PC-9 (cell line): ENCODE results near the gene GALT.

ENCODE experiments used
- EZH2 ChIP-seq: fragments of 200-600 bp; sonication (generic); IDR thresholded peaks from 2 replicates; pipeline ENCODE4 v1.8.0; 2017; ENCODE audit warnings: antibody characterized with exemption, low read depth
- TF ChIP-seq, protein P1 (sequence below): fragments of 200-600 bp; sonication (generic); conservative IDR thresholded peaks from 2 replicates; pipeline ENCODE4 v1.6.1; 2017; ENCODE audit warnings: mixed run types, antibody characterized with exemption, mild to moderate bottlenecking, moderate library complexity

DNA sequence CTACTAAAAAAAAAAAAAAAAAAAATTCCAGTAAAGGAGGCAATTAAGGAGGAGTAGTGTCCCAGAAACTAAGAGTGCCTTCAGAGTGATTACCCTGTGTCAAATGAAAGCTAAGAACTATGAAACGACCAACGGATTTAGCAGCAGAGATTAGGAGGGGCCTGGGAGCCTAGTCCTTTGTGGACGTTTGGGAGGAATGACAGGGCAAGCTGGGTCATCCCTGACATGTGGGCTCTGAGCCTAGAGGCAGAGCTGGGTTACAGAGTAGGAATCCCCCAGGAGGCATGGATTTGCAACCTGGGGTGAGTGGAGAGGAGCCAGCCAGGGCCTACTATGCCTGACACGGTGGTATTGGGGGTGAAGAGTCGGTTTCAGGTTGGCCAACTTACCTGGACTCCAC lies 13.3 kb upstream of the GALT start:
- no peak for TF ChIP-seq EZH2
- TF ChIP-seq, protein P1, sequence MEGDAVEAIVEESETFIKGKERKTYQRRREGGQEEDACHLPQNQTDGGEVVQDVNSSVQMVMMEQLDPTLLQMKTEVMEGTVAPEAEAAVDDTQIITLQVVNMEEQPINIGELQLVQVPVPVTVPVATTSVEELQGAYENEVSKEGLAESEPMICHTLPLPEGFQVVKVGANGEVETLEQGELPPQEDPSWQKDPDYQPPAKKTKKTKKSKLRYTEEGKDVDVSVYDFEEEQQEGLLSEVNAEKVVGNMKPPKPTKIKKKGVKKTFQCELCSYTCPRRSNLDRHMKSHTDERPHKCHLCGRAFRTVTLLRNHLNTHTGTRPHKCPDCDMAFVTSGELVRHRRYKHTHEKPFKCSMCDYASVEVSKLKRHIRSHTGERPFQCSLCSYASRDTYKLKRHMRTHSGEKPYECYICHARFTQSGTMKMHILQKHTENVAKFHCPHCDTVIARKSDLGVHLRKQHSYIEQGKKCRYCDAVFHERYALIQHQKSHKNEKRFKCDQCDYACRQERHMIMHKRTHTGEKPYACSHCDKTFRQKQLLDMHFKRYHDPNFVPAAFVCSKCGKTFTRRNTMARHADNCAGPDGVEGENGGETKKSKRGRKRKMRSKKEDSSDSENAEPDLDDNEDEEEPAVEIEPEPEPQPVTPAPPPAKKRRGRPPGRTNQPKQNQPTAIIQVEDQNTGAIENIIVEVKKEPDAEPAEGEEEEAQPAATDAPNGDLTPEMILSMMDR, result no peak
